IMR-90 (cell line): ENCODE measurements around the gene AGAP4. TPM values are rescaled to one million over a fixed set of nuclear protein-coding genes. Genes with fewer than 3 reads are reported as not detected.
"Not testable (repeated sequence)": the region's sequence is repeated elsewhere in the genome, so short reads cannot be mapped to it uniquely, and the experiment has no call there.

ENCODE experiments used
- ATAC-seq: fragments of 200-7000 bp; cut with Tn5 transposase; 2 replicates; pipeline ENCODE4 v1.9.1; 2020; ENCODE audit warnings: low read depth, mild to moderate bottlenecking, moderate library complexity
- BruUV-seq: library from RNA; stranded (reverse); fragments of 400-500 nt; replicated peaks from 2 replicates; lab custom pipeline; 2021; lab: Mats Ljungman, UMichigan
- CTCF ChIA-PET: fragments of 300-600 bp; formaldehyde crosslinking; extraction: SDS; loops from one replicate; lab custom pipeline; 2021; ENCODE audit warnings: antibody characterized with exemption; lab: Yijun Ruan, JAX
- POLR2A ChIA-PET: fragments of 300-600 bp; sonication (Branson Sonifier 250); formaldehyde crosslinking; loops from one replicate; lab custom pipeline; 2022; ENCODE audit warnings: antibody characterized with exemption; ENCODE audit not compliant: unreplicated experiment; lab: Charles Lee
- DNase-seq: peaks from one replicate; pipeline ENCODE4 v3.0.0; 2013
- H2AFZ ChIP-seq: replicated peaks from 2 replicates; pipeline ENCODE3; 2013; ENCODE audit warnings: low read length, mild to moderate bottlenecking; ENCODE audit not compliant: poor library complexity
- H2AK5ac ChIP-seq: 2 replicates; pipeline ENCODE4 v1.6.1; 2013; ENCODE audit warnings: low read depth, low read length, inconsistent platforms
- H2AK9ac ChIP-seq: replicated peaks from 2 replicates; pipeline ENCODE3; 2013; ENCODE audit warnings: mild to moderate bottlenecking, low read depth, low read length, moderate library complexity; ENCODE audit not compliant: poor library complexity
- H2BK120ac ChIP-seq: 2 replicates; pipeline ENCODE4 v1.6.1; 2013; ENCODE audit warnings: low read depth, low read length, inconsistent platforms
- H2BK15ac ChIP-seq: 3 replicates; pipeline ENCODE4 v1.6.1; 2013; ENCODE audit warnings: low read depth, low read length, inconsistent platforms
- H2BK20ac ChIP-seq: 2 replicates; pipeline ENCODE4 v1.6.1; 2013; ENCODE audit warnings: low read depth, mild to moderate bottlenecking, inconsistent platforms, low read length, moderate library complexity
- H2BK5ac ChIP-seq: 2 replicates; pipeline ENCODE4 v1.6.1; 2013; ENCODE audit warnings: mild to moderate bottlenecking, low read depth, low read length, inconsistent platforms; ENCODE audit not compliant: poor library complexity, severe bottlenecking
- H3K14ac ChIP-seq: replicated peaks from 2 replicates; pipeline ENCODE4 v1.6.1; 2013; ENCODE audit warnings: low read depth, low read length, inconsistent platforms
- H3K18ac ChIP-seq: 2 replicates; pipeline ENCODE4 v1.6.1; 2013; ENCODE audit warnings: low read depth, low read length, control low read depth
- H3K23ac ChIP-seq: 2 replicates; pipeline ENCODE4 v1.6.1; 2013; ENCODE audit warnings: low read depth, low read length, inconsistent platforms
- H3K27ac ChIP-seq: 2 replicates; pipeline ENCODE4 v1.5.1; 2013; ENCODE audit warnings: mild to moderate bottlenecking, control low read depth, low read length; ENCODE audit not compliant: insufficient read depth
- H3K27me3 ChIP-seq: 2 replicates; pipeline ENCODE4 v1.6.1; 2013; ENCODE audit warnings: low read length; ENCODE audit not compliant: control insufficient read depth, insufficient read depth
- H3K36me3 ChIP-seq: 2 replicates; pipeline ENCODE4 v1.6.1; 2013; ENCODE audit warnings: low read length, mixed read lengths; ENCODE audit not compliant: control insufficient read depth, insufficient read depth
- H3K4ac ChIP-seq: 2 replicates; pipeline ENCODE4 v1.6.1; 2013; ENCODE audit warnings: low read depth, low read length, inconsistent platforms
- H3K4me1 ChIP-seq: 2 replicates; pipeline ENCODE4 v1.6.1; 2013; ENCODE audit warnings: low read length, mixed read lengths; ENCODE audit not compliant: control insufficient read depth, insufficient read depth
- H3K4me2 ChIP-seq: 2 replicates; pipeline ENCODE4 v1.6.1; 2013; ENCODE audit warnings: low read depth, mild to moderate bottlenecking, control low read depth, low read length, moderate library complexity
- H3K4me3 ChIP-seq: 2 replicates; pipeline ENCODE4 v1.5.1; 2013; ENCODE audit warnings: low read depth, mild to moderate bottlenecking, control low read depth, low read length, moderate library complexity; ENCODE audit not compliant: insufficient read depth
- H3K56ac ChIP-seq: 2 replicates; pipeline ENCODE4 v1.6.1; 2013; ENCODE audit warnings: low read length, inconsistent platforms; ENCODE audit not compliant: insufficient read depth; ENCODE audit errors: extremely low read depth
- H3K79me1 ChIP-seq, 2 experiments: 2 replicates each; pipeline ENCODE4 v1.6.1; 2013; ENCODE audit warnings: low read length in 2 of 2, inconsistent platforms in 1 of 2, low read depth in 1 of 2
- H3K9ac ChIP-seq: 2 replicates; pipeline ENCODE4 v1.6.1; 2013; ENCODE audit warnings: low read depth, low read length, control low read depth
- H3K9me1 ChIP-seq: 2 replicates; pipeline ENCODE4 v1.6.1; 2013; ENCODE audit warnings: low read length, inconsistent platforms; ENCODE audit not compliant: insufficient read depth
- H3K9me3 ChIP-seq: 2 replicates; pipeline ENCODE4 v1.6.1; 2013; ENCODE audit warnings: low read length; ENCODE audit not compliant: control insufficient read depth, insufficient read depth
- H4K20me1 ChIP-seq: 2 replicates; pipeline ENCODE4 v1.6.1; 2013; ENCODE audit warnings: low read length, inconsistent platforms; ENCODE audit not compliant: insufficient read depth
- H4K5ac ChIP-seq: 2 replicates; pipeline ENCODE4 v1.6.1; 2013; ENCODE audit warnings: mild to moderate bottlenecking, low read depth, low read length, control low read depth
- H4K8ac ChIP-seq, 2 experiments: 2 replicates each; pipeline ENCODE4 v1.6.1; 2013; ENCODE audit warnings: low read depth in 2 of 2, low read length in 2 of 2, control low read depth in 1 of 2, inconsistent platforms in 1 of 2
- H4K91ac ChIP-seq: 2 replicates; pipeline ENCODE4 v1.6.1; 2013; ENCODE audit warnings: low read depth, low read length, inconsistent platforms; ENCODE audit not compliant: insufficient read depth
- WGBS, 2 experiments: methylation state at CpG; one replicate each; pipeline versions ENCODE4 v1.1.5 to v1.1.7; 2013; ENCODE audit warnings: missing lambda C conversion rate in 2 of 2; ENCODE audit not compliant: insufficient read length in 1 of 2; ENCODE audit errors: extremely low coverage in 2 of 2; 5-methylcytosine and 5-hydroxymethylcytosine counted together
- dilution Hi-C: fragments of 300-500 bp; cut with HindIII; formaldehyde crosslinking; loops from one replicate; pipeline ENCODE4 v1.14.3; 2018; ENCODE audit warnings: low sequenced_read_pairs; ENCODE audit not compliant: unreplicated experiment
- in situ Hi-C: fragments of 300-500 bp; cut with MboI; formaldehyde crosslinking; loops from 3 replicates; pipeline ENCODE4 v1.14.3; 2019; ENCODE audit warnings: low sequenced_read_pairs, inconsistent platforms, mixed read lengths
- intact Hi-C: fragments of 100-400 bp; cut with micrococcal nuclease; formaldehyde crosslinking; loops from 2 replicates; pipeline ENCODE4 v1.10.0; 2022
- polyA plus RNA-seq, 3 experiments: library from polyadenylated mRNA; depleted of rRNA; stranded (reverse); fragments of >200 nt; gene quantifications; 2 replicates each; pipeline ENCODE4 v1.2.3, GENCODE V29; 2012; ENCODE audit warnings: low replicate concordance in 1 of 3
- total RNA-seq: library from RNA; depleted of rRNA; stranded (reverse); fragments of >200 nt; gene quantifications from 2 replicates; pipeline ENCODE4 v1.2.3, GENCODE V29; 2012

The AGAP4 gene
- total and polyA plus RNA-seq, 2 of the 4 experiments (the other 2 are of a cell fraction): 1.8 to 6.7 TPM

GRCh38 chr10:45865404-45865803 is 18.1 kb upstream of the AGAP4 start:
- H2BK120ac ChIP-seq, H4K91ac ChIP-seq, dilution Hi-C loops, BruUV-seq, DNase-seq, H3K27me3 ChIP-seq, H2BK15ac ChIP-seq, H2AK9ac ChIP-seq, H3K79me1 ChIP-seq, intact Hi-C loops, H3K23ac ChIP-seq, H3K9me1 ChIP-seq, H3K4me3 ChIP-seq, H3K4me1 ChIP-seq, CTCF ChIA-PET, in situ Hi-C loops, H3K18ac ChIP-seq, H3K9ac ChIP-seq, POLR2A ChIA-PET, H3K4me2 ChIP-seq, H2BK20ac ChIP-seq, H4K20me1 ChIP-seq, H2AK5ac ChIP-seq, H4K5ac ChIP-seq, H3K27ac ChIP-seq, H3K56ac ChIP-seq, H4K8ac ChIP-seq, H3K9me3 ChIP-seq, H3K4ac ChIP-seq, H2BK5ac ChIP-seq, H2AFZ ChIP-seq, ATAC-seq, H3K36me3 ChIP-seq, H3K14ac ChIP-seq: not testable (repeated sequence)
- no CpG with 5 or more reads among the region's 33 CpGs for WGBS, 2 experiments

GRCh38 chr10:45864264-45864663 is 17.0 kb upstream of the AGAP4 start:
- H2BK20ac ChIP-seq, H2AK5ac ChIP-seq, H3K27ac ChIP-seq, H2BK120ac ChIP-seq, H3K27me3 ChIP-seq, ATAC-seq, CTCF ChIA-PET, dilution Hi-C loops, H3K23ac ChIP-seq, H3K18ac ChIP-seq, H3K4me1 ChIP-seq, H2BK5ac ChIP-seq, H4K5ac ChIP-seq, H3K4ac ChIP-seq, in situ Hi-C loops, POLR2A ChIA-PET, H3K14ac ChIP-seq, H3K56ac ChIP-seq, H4K20me1 ChIP-seq, H3K36me3 ChIP-seq, DNase-seq, H3K9me3 ChIP-seq, H4K91ac ChIP-seq, H4K8ac ChIP-seq, H3K9me1 ChIP-seq, BruUV-seq, intact Hi-C loops, H2AK9ac ChIP-seq, H3K79me1 ChIP-seq, H2BK15ac ChIP-seq, H3K4me3 ChIP-seq, H3K4me2 ChIP-seq, H3K9ac ChIP-seq, H2AFZ ChIP-seq: not testable (repeated sequence)
- no CpG with 5 or more reads among the region's 3 CpGs for WGBS, 2 experiments
